ENCODE measurements around the gene PDZRN4. TPM values are rescaled to one million over a fixed set of nuclear protein-coding genes. Genes with fewer than 3 reads are reported as not detected.

PDZRN4 gene
- total and polyA plus RNA-seq, 11 donors, result 0.07 to 1.4 (median 0.12) TPM; not detected in 6

- Histone ChIP-seq H3K4me3 (no peak overlapping the region), H3K27ac (no peak overlapping the region), H3K4me1 (no peaks in the 10 kb centered on the region), H3K27me3 (no peaks in the 10 kb centered on the region), H3K36me3 (no peaks in the 10 kb centered on the region), H3K9me3 (no peaks in the 10 kb centered on the region)
- WGBS, 4 donors, result 88 to 96% (median 93%) methylated on average over 4 of the region's 4 CpGs
- intact Hi-C loops (cut with DNase I), result no loop called here
- TF ChIP-seq POLR2A (IDR thresholded peaks at IDR 0.05), result no peak
- TF ChIP-seq CTCF (IDR thresholded peaks at IDR 0.05), result no peak
- DNase-seq (no peak), ATAC-seq (no peak)
Measured at GRCh38 chr12:41453409-41453808, 265.3 kb downstream of the PDZRN4 start.

- Histone ChIP-seq H3K36me3 (no peaks in the 10 kb centered on the region), H3K4me1 (no peaks in the 10 kb centered on the region), H3K27me3 (no peaks in the 10 kb centered on the region), H3K27ac (no peak overlapping the region), H3K4me3 (no peak overlapping the region), H3K9me3 (no peaks in the 10 kb centered on the region)
- intact Hi-C loops (cut with DNase I), result no loop called here
- DNase-seq, result no peak
- TF ChIP-seq CTCF (IDR thresholded peaks at IDR 0.05), result no peak
- no peak for TF ChIP-seq POLR2A (IDR thresholded peaks at IDR 0.05)
- ATAC-seq, result no peak
- 67 to 79% (median 79%) methylated on average over 2 of the region's 2 CpGs for WGBS, 4 donors
Measured at GRCh38 chr12:41459111-41459905, 271.2 kb downstream of the PDZRN4 start.

DNA sequence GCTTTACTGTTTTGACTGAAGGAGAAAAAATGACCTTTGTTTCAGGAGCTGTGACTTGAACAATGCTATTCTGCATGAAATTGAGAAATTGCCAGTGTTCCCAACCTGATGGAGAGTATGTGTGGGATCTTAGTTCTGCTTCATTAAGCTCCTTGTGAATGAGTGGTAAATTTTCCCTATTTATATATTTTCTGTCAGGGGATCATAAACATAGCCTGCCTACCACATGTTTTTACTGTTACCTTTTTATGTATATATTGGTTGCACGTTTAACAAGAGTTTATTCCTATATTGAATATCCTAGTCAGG, 271.7 kb downstream of the PDZRN4 start:
- H3K4me1 ChIP-seq, result no peaks in the 10 kb centered on the region
- no peaks in the 10 kb centered on the region for H3K9me3 ChIP-seq
- no peaks in the 10 kb centered on the region for H3K27me3 ChIP-seq
- H3K27ac ChIP-seq, result no peak overlapping the region
- 67 to 87% (median 86%) methylated on average over 1 of the region's 1 CpG for WGBS, 4 donors
- H3K36me3 ChIP-seq, result no peaks in the 10 kb centered on the region
- intact Hi-C loops (cut with DNase I), result no loop called here
- DNase-seq (no peak), ATAC-seq (no peak)
- H3K4me3 ChIP-seq, result no peak overlapping the region
- TF ChIP-seq POLR2A (IDR thresholded peaks at IDR 0.05) (no peak), CTCF (IDR thresholded peaks at IDR 0.05) (no peak)

GRCh38 chr12:41460906-41461305, 272.8 kb downstream of the PDZRN4 start:
- H3K36me3 ChIP-seq, result no peaks in the 10 kb centered on the region
- H3K27ac ChIP-seq, result no peak overlapping the region
- no peak for TF ChIP-seq POLR2A (IDR thresholded peaks at IDR 0.05)
- TF ChIP-seq CTCF (IDR thresholded peaks at IDR 0.05), result no peak
- 70 to 89% (median 74%) methylated on average over 3 of the region's 3 CpGs for WGBS, 4 donors
- ATAC-seq (no peak), DNase-seq (no peak)
- intact Hi-C loops (cut with DNase I), result no loop called here
- no peaks in the 10 kb centered on the region for H3K9me3 ChIP-seq
- no peak overlapping the region for H3K4me3 ChIP-seq
- no peaks in the 10 kb centered on the region for H3K27me3 ChIP-seq
- H3K4me1 ChIP-seq, result no peaks in the 10 kb centered on the region
